Loucy (cell line): ENCODE results near the gene CDH5.

Source experiments
- CTCF ChIP-seq: fragments of 200-600 bp; sonication (generic); conservative IDR thresholded peaks from 2 replicates; pipeline ENCODE4 v1.5.1; 2014; ENCODE audit warnings: mild to moderate bottlenecking, antibody characterized with exemption, low read length
- EZH2phosphoT487 ChIP-seq: fragments of 200-600 bp; IDR thresholded peaks from 2 replicates; pipeline ENCODE4 v1.6.1; 2018; ENCODE audit warnings: antibody characterized with exemption, mild to moderate bottlenecking, moderate library complexity, borderline replicate concordance

GRCh38 chr16:66422366-66422765 lies 55.9 kb downstream of the CDH5 start:
- TF ChIP-seq EZH2phosphoT487 (no peak), CTCF (no peak)
